MM.1S (cell line): Measurements from ENCODE around the gene UBAC1.

ENCODE experiments used
- DNase-seq: peaks from one replicate; pipeline ENCODE4 v3.0.0-alpha.2; 2015
- H2AFZ ChIP-seq: fragments of 300-600 bp; sonication (generic); 2 replicates; pipeline ENCODE4 v1.6.0; 2016; ENCODE audit warnings: antibody characterized with exemption, low read length
- H3F3A ChIP-seq: fragments of 300-600 bp; sonication (generic); 2 replicates; pipeline ENCODE4 v1.6.1; 2016; ENCODE audit warnings: mild to moderate bottlenecking, antibody characterized with exemption, low read length, moderate library complexity, mixed read lengths; ENCODE audit not compliant: insufficient read depth
- H3K27ac ChIP-seq: fragments of 300-600 bp; sonication (generic); 2 replicates; pipeline ENCODE4 v1.5.1; 2016; ENCODE audit warnings: mild to moderate bottlenecking, low read length
- H3K27me3 ChIP-seq: fragments of 300-600 bp; sonication (generic); replicated peaks from 2 replicates; pipeline ENCODE4 v1.6.0; 2016; ENCODE audit warnings: low read length; ENCODE audit not compliant: insufficient read depth
- H3K36me3 ChIP-seq: fragments of 300-600 bp; sonication (generic); replicated peaks from 2 replicates; pipeline ENCODE4 v1.6.1; 2016; ENCODE audit warnings: mild to moderate bottlenecking, low read length, mixed read lengths; ENCODE audit not compliant: insufficient read depth
- H3K4me1 ChIP-seq: fragments of 300-600 bp; sonication (generic); 2 replicates; pipeline ENCODE4 v1.6.1; 2016; ENCODE audit warnings: low read length, mixed read lengths
- H3K4me2 ChIP-seq: fragments of 300-600 bp; sonication (generic); 2 replicates; pipeline ENCODE4 v1.6.0; 2016; ENCODE audit warnings: low read depth, low read length
- H3K4me3 ChIP-seq: fragments of 300-600 bp; sonication (generic); 2 replicates; pipeline ENCODE4 v1.5.1; 2016; ENCODE audit warnings: low read length, mixed read lengths
- H3K79me2 ChIP-seq: fragments of 300-600 bp; sonication (generic); 2 replicates; pipeline ENCODE4 v1.6.1; 2016; ENCODE audit warnings: mixed run types, low read length, mixed read lengths
- H3K9ac ChIP-seq: fragments of 300-600 bp; sonication (generic); 2 replicates; pipeline ENCODE4 v1.6.1; 2016; ENCODE audit warnings: low read length, mixed read lengths
- H3K9me2 ChIP-seq: fragments of 300-600 bp; sonication (generic); replicated peaks from 2 replicates; pipeline ENCODE4 v1.6.1; 2016; ENCODE audit warnings: mild to moderate bottlenecking, low read length, mixed read lengths; ENCODE audit not compliant: insufficient read depth
- H3K9me3 ChIP-seq: fragments of 300-600 bp; sonication (generic); replicated peaks from 2 replicates; pipeline ENCODE4 v1.6.1; 2016; ENCODE audit warnings: mild to moderate bottlenecking, low read length, mixed read lengths; ENCODE audit not compliant: insufficient read depth
- H4K20me1 ChIP-seq: fragments of 300-600 bp; sonication (generic); 2 replicates; pipeline ENCODE4 v1.6.1; 2016; ENCODE audit warnings: mild to moderate bottlenecking, low read length, moderate library complexity, mixed read lengths; ENCODE audit not compliant: insufficient read depth
- CTCF ChIP-seq: fragments of 300-600 bp; sonication (generic); IDR thresholded peaks from 2 replicates; pipeline ENCODE4 v1.5.1; 2016; ENCODE audit warnings: antibody characterized with exemption, low read length, mixed read lengths
- EZH2 ChIP-seq: fragments of 300-600 bp; sonication (generic); optimal IDR thresholded peaks from 2 replicates; pipeline ENCODE3; 2017; ENCODE audit warnings: low read depth, mild to moderate bottlenecking, antibody characterized with exemption, low read length, mixed read lengths
- EZH2phosphoT487 ChIP-seq: fragments of 300-600 bp; sonication (generic); IDR thresholded peaks from 2 replicates; pipeline ENCODE4 v1.6.1; 2018; ENCODE audit warnings: antibody characterized with exemption, low read length

The UBAC1 gene

GRCh38 chr9:135891027-135891631 lies 70.0 kb downstream of the UBAC1 start:
- Histone ChIP-seq H3K9me2 (no peaks in the 10 kb centered on the region), H3K9ac (no peak overlapping the region), H3K36me3 (no peaks in the 10 kb centered on the region), H3K4me2 (no peak overlapping the region), H4K20me1 (no peaks in the 10 kb centered on the region), H3K27ac (no peak overlapping the region), H3F3A (no peaks in the 10 kb centered on the region), H3K9me3 (no peaks in the 10 kb centered on the region), H3K4me3 (no peak overlapping the region), H3K27me3 (no peaks in the 10 kb centered on the region), H3K4me1 (no peaks in the 10 kb centered on the region), H3K79me2 (peaks cover 92% of the 10 kb centered on the region), H2AFZ (no peak overlapping the region)
- no peak for DNase-seq
- no peak for TF ChIP-seq EZH2phosphoT487
- no peak for TF ChIP-seq CTCF
- TF ChIP-seq EZH2, result no peak

- Histone ChIP-seq H3K9ac (no peak overlapping the region), H3F3A (no peaks in the 10 kb centered on the region), H2AFZ (no peak overlapping the region), H3K4me1 (no peaks in the 10 kb centered on the region), H3K4me3 (no peak overlapping the region), H3K36me3 (no peaks in the 10 kb centered on the region), H3K9me3 (no peaks in the 10 kb centered on the region), H4K20me1 (0 out of 2 replicates have a peak, but pooled peaks cover 3% of the 10 kb centered on the region), H3K79me2 (peaks cover 91% of the 10 kb centered on the region), H3K4me2 (no peak overlapping the region), H3K9me2 (no peaks in the 10 kb centered on the region), H3K27me3 (no peaks in the 10 kb centered on the region), H3K27ac (no peak overlapping the region)
- DNase-seq, result no peak
- TF ChIP-seq EZH2, result no peak
- no peak for TF ChIP-seq CTCF
- no peak for TF ChIP-seq EZH2phosphoT487
Observed at GRCh38 chr9:135890190-135891026, 70.8 kb downstream of the UBAC1 start.

DNA sequence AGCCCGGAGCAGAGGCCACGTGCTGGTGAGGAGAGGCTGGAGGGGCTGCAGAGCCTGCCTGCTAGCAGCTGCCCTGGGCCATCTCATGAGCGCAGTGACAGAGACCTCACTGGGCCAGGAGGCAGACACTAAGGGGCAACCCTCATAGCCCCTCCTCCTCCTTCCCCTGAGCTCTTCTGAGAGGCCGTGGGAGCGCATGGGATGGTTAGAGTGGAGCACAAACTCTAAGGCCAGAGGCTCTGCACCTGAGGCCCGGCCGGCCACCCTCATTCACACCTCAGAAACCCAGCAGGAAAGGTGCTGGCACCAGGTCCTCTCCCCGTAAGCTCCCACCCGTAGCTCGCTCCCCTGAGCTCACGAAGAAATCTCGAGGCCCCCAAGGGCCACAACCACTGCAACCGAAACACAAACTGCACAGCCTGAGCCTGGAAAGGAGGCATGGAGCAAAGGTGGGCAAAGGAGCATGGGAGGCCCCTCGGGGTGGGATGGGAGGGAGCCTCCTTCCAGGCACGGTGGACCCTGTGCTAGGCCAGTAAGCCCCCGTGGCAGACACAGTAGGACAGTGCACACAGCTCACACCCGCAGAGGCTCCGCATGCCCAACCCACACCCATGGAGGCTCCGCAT lies 71.5 kb downstream of the UBAC1 start:
- H3F3A ChIP-seq, result no peaks in the 10 kb centered on the region
- H3K27ac ChIP-seq, result no peak overlapping the region
- H3K9ac ChIP-seq, result no peak overlapping the region
- no peaks in the 10 kb centered on the region for H3K9me2 ChIP-seq
- peaks cover 91% of the 10 kb centered on the region for H3K79me2 ChIP-seq
- no peak for DNase-seq
- no peaks in the 10 kb centered on the region for H3K4me1 ChIP-seq
- H2AFZ ChIP-seq, result no peak overlapping the region
- H3K4me3 ChIP-seq, result no peak overlapping the region
- no peak for TF ChIP-seq CTCF
- no peak for TF ChIP-seq EZH2
- no peak for TF ChIP-seq EZH2phosphoT487
- no peaks in the 10 kb centered on the region for H3K9me3 ChIP-seq
- H4K20me1 ChIP-seq, result 0 out of 2 replicates have a peak, but pooled peaks cover 3% of the 10 kb centered on the region
- no peaks in the 10 kb centered on the region for H3K36me3 ChIP-seq
- H3K4me2 ChIP-seq, result no peak overlapping the region
- H3K27me3 ChIP-seq, result no peaks in the 10 kb centered on the region
